ENCODE data around the gene SLC4A9.

The SLC4A9 gene

GRCh38 chr5:140382866-140383265, 22.9 kb downstream of the SLC4A9 start:
- DNase-seq (ENCODE audit: low read depth) = no peak
- no peak overlapping the region for H3K4me3 ChIP-seq (ENCODE audit: low read length)
- no peak for TF ChIP-seq CTCF (conservative IDR thresholded peaks at IDR 0.05; ENCODE audit: low read depth, low read length)

- no peak for DNase-seq (ENCODE audit: low read depth)
- TF ChIP-seq CTCF (conservative IDR thresholded peaks at IDR 0.05; ENCODE audit: low read depth, low read length) = no peak
- H3K4me3 ChIP-seq (ENCODE audit: low read length) = no peak overlapping the region
Observed at GRCh38 chr5:140383300-140383699, 23.3 kb downstream of the SLC4A9 start.

- no peak for DNase-seq (ENCODE audit: low read depth)
- TF ChIP-seq CTCF (conservative IDR thresholded peaks at IDR 0.05; ENCODE audit: low read depth, low read length) = no peak
- H3K4me3 ChIP-seq (ENCODE audit: low read length) = no peak overlapping the region
Observed at GRCh38 chr5:140388052-140388451, 28.1 kb downstream of the SLC4A9 start.

- no peak overlapping the region for H3K4me3 ChIP-seq (ENCODE audit: low read length)
- TF ChIP-seq CTCF (conservative IDR thresholded peaks at IDR 0.05; ENCODE audit: low read depth, low read length) = no peak
- DNase-seq (ENCODE audit: low read depth) = no peak
Observed at GRCh38 chr5:140391312-140391711, 31.3 kb downstream of the SLC4A9 start.

GRCh38 chr5:140391732-140392131, 31.7 kb downstream of the SLC4A9 start:
- DNase-seq (ENCODE audit: low read depth) = no peak
- no peak overlapping the region for H3K4me3 ChIP-seq (ENCODE audit: low read length)
- no peak for TF ChIP-seq CTCF (conservative IDR thresholded peaks at IDR 0.05; ENCODE audit: low read depth, low read length)

- DNase-seq (ENCODE audit: low read depth) = no peak
- no peak overlapping the region for H3K4me3 ChIP-seq (ENCODE audit: low read length)
- TF ChIP-seq CTCF (conservative IDR thresholded peaks at IDR 0.05; ENCODE audit: low read depth, low read length) = no peak
Observed at GRCh38 chr5:140393738-140394137, 33.7 kb downstream of the SLC4A9 start.

- H3K4me3 ChIP-seq (ENCODE audit: low read length) = no peak overlapping the region
- TF ChIP-seq CTCF (conservative IDR thresholded peaks at IDR 0.05; ENCODE audit: low read depth, low read length) = no peak
- DNase-seq (ENCODE audit: low read depth) = no peak
Observed at GRCh38 chr5:140398379-140398811, 38.4 kb downstream of the SLC4A9 start.
